Activated T-cell treated with anti-CD3 and anti-CD28 coated beads, Interleukin-2, amount 50 U/mL, for 24 hours (primary cell): ENCODE results near the gene ALPK3.
A peak's percentile ranks its signal among the peaks of the same experiment; 100 is the strongest.

Experiments
- DNase-seq: peaks from one replicate; pipeline ENCODE4 v3.0.0-alpha.2; 2020
- H3K27ac Mint-ChIP-seq: 2 replicates; pipeline ENCODE4 v1.8.0; 2020; ENCODE audit warnings: mild to moderate bottlenecking, mixed read lengths
- H3K27me3 Mint-ChIP-seq: 2 replicates; pipeline ENCODE4 v1.8.0; 2020; ENCODE audit warnings: mixed read lengths
- H3K36me3 Mint-ChIP-seq: 2 replicates; pipeline ENCODE4 v1.8.0; 2020; ENCODE audit warnings: low read depth, mixed read lengths
- H3K4me1 Mint-ChIP-seq: 2 replicates; pipeline ENCODE4 v1.8.0; 2020; ENCODE audit warnings: low read depth, mixed read lengths
- H3K4me3 Mint-ChIP-seq: 2 replicates; pipeline ENCODE4 v1.8.0; 2020; ENCODE audit warnings: mild to moderate bottlenecking, moderate library complexity, mixed read lengths
- H3K9me3 Mint-ChIP-seq: 2 replicates; pipeline ENCODE4 v1.8.0; 2020; ENCODE audit warnings: mixed read lengths

Gene ALPK3

GRCh38 chr15:84810073-84810840 is 6.9 kb upstream of the ALPK3 start:
- Mint-ChIP-seq H3K4me1 (peaks cover 2% of the 10 kb centered on the region), H3K36me3 (peaks cover 17% of the 10 kb centered on the region), H3K27ac (no peak overlapping the region), H3K4me3 (no peak overlapping the region), H3K27me3 (peaks cover 2% of the 10 kb centered on the region), H3K9me3 (no peaks in the 10 kb centered on the region)
- DNase-seq: no peak

GRCh38 chr15:84811151-84811550 is 6.0 kb upstream of the ALPK3 start:
- H3K4me3 Mint-ChIP-seq: no peak overlapping the region
- peaks cover 10% of the 10 kb centered on the region for H3K36me3 Mint-ChIP-seq
- H3K27ac Mint-ChIP-seq: peak overlapping the region; percentile 22
- peaks cover 9% of the 10 kb centered on the region for H3K27me3 Mint-ChIP-seq
- DNase-seq: no peak
- peaks cover 4% of the 10 kb centered on the region for H3K4me1 Mint-ChIP-seq
- H3K9me3 Mint-ChIP-seq: no peaks in the 10 kb centered on the region

GRCh38 chr15:84811828-84812227 is 5.3 kb upstream of the ALPK3 start:
- no peak for DNase-seq
- Mint-ChIP-seq H3K4me1 (peaks cover 7% of the 10 kb centered on the region), H3K36me3 (peaks cover 6% of the 10 kb centered on the region), H3K9me3 (no peaks in the 10 kb centered on the region), H3K27ac (no peak overlapping the region), H3K4me3 (no peak overlapping the region), H3K27me3 (peaks cover 14% of the 10 kb centered on the region)

GRCh38 chr15:84812842-84813241 is 4.3 kb upstream of the ALPK3 start:
- no peaks in the 10 kb centered on the region for H3K36me3 Mint-ChIP-seq
- peaks cover 14% of the 10 kb centered on the region for H3K27me3 Mint-ChIP-seq
- peaks cover 6% of the 10 kb centered on the region for H3K4me1 Mint-ChIP-seq
- DNase-seq: no peak
- no peaks in the 10 kb centered on the region for H3K9me3 Mint-ChIP-seq
- no peak overlapping the region for H3K4me3 Mint-ChIP-seq
- H3K27ac Mint-ChIP-seq: no peak overlapping the region

- H3K4me3 Mint-ChIP-seq: no peak overlapping the region
- DNase-seq: no peak
- H3K9me3 Mint-ChIP-seq: no peaks in the 10 kb centered on the region
- no peak overlapping the region for H3K27ac Mint-ChIP-seq
- H3K36me3 Mint-ChIP-seq: no peaks in the 10 kb centered on the region
- peaks cover 17% of the 10 kb centered on the region for H3K27me3 Mint-ChIP-seq
- H3K4me1 Mint-ChIP-seq: peaks cover 12% of the 10 kb centered on the region
Measured at GRCh38 chr15:84813435-84813834, 3.7 kb upstream of the ALPK3 start.

GRCh38 chr15:84813931-84814330 is 3.2 kb upstream of the ALPK3 start:
- Mint-ChIP-seq H3K9me3 (no peaks in the 10 kb centered on the region), H3K4me1 (peaks cover 14% of the 10 kb centered on the region), H3K4me3 (no peak overlapping the region), H3K27me3 (peaks cover 17% of the 10 kb centered on the region), H3K36me3 (no peaks in the 10 kb centered on the region), H3K27ac (no peak overlapping the region)
- no peak for DNase-seq

GRCh38 chr15:84814916-84815315 is 2.2 kb upstream of the ALPK3 start:
- DNase-seq: no peak
- Mint-ChIP-seq H3K9me3 (no peaks in the 10 kb centered on the region), H3K36me3 (no peaks in the 10 kb centered on the region), H3K4me3 (no peak overlapping the region), H3K4me1 (peaks cover 14% of the 10 kb centered on the region), H3K27ac (no peak overlapping the region), H3K27me3 (peaks cover 17% of the 10 kb centered on the region)

GRCh38 chr15:84817466-84818081 is 418 bp downstream of the ALPK3 start:
- Mint-ChIP-seq H3K4me3 (no peak overlapping the region), H3K4me1 (peaks cover 14% of the 10 kb centered on the region)
- DNase-seq: no peak

GRCh38 chr15:84818261-84819131 is 1.3 kb downstream of the ALPK3 start:
- H3K36me3 Mint-ChIP-seq: no peaks in the 10 kb centered on the region

More at GRCh38 chr15:84817466-84818081, 418 bp downstream of the ALPK3 start:
- Mint-ChIP-seq H3K27ac (no peak overlapping the region), H3K9me3 (no peaks in the 10 kb centered on the region), H3K27me3 (peaks cover 17% of the 10 kb centered on the region), H3K36me3 (no peaks in the 10 kb centered on the region)

GRCh38 chr15:84819291-84819768 is 2.2 kb downstream of the ALPK3 start:
- H3K36me3 Mint-ChIP-seq: no peaks in the 10 kb centered on the region
- H3K4me3 Mint-ChIP-seq: no peak overlapping the region

More at GRCh38 chr15:84818261-84819131, 1.3 kb downstream of the ALPK3 start:
- Mint-ChIP-seq H3K27me3 (peaks cover 17% of the 10 kb centered on the region), H3K27ac (peak overlapping the region; percentile 34), H3K4me3 (no peak overlapping the region), H3K9me3 (no peaks in the 10 kb centered on the region), H3K4me1 (peaks cover 14% of the 10 kb centered on the region)
- no peak for DNase-seq

GRCh38 chr15:84819791-84820190 is 2.6 kb downstream of the ALPK3 start:
- H3K4me3 Mint-ChIP-seq: no peak overlapping the region
- no peak for DNase-seq
- H3K4me1 Mint-ChIP-seq: peaks cover 14% of the 10 kb centered on the region
- H3K27me3 Mint-ChIP-seq: peaks cover 17% of the 10 kb centered on the region
- no peak overlapping the region for H3K27ac Mint-ChIP-seq
- no peaks in the 10 kb centered on the region for H3K9me3 Mint-ChIP-seq
- H3K36me3 Mint-ChIP-seq: no peaks in the 10 kb centered on the region

More at GRCh38 chr15:84819291-84819768, 2.2 kb downstream of the ALPK3 start:
- Mint-ChIP-seq H3K27me3 (peaks cover 17% of the 10 kb centered on the region), H3K27ac (no peak overlapping the region), H3K4me1 (peaks cover 14% of the 10 kb centered on the region), H3K9me3 (no peaks in the 10 kb centered on the region)
- DNase-seq: no peak

- no peak overlapping the region for H3K27ac Mint-ChIP-seq
- peaks cover 5% of the 10 kb centered on the region for H3K27me3 Mint-ChIP-seq
- no peak overlapping the region for H3K4me3 Mint-ChIP-seq
- no peaks in the 10 kb centered on the region for H3K36me3 Mint-ChIP-seq
- no peaks in the 10 kb centered on the region for H3K9me3 Mint-ChIP-seq
- no peak for DNase-seq
- H3K4me1 Mint-ChIP-seq: peaks cover 10% of the 10 kb centered on the region
Measured at GRCh38 chr15:84821501-84822021, 4.4 kb downstream of the ALPK3 start.

GRCh38 chr15:84822653-84823281 is 5.6 kb downstream of the ALPK3 start:
- H3K4me1 Mint-ChIP-seq: peaks cover 8% of the 10 kb centered on the region
- no peaks in the 10 kb centered on the region for H3K36me3 Mint-ChIP-seq
- H3K9me3 Mint-ChIP-seq: no peaks in the 10 kb centered on the region
- DNase-seq: no peak
- no peak overlapping the region for H3K27ac Mint-ChIP-seq
- peaks cover 4% of the 10 kb centered on the region for H3K27me3 Mint-ChIP-seq
- H3K4me3 Mint-ChIP-seq: no peak overlapping the region
